GM12875 (cell line): Measurements from ENCODE around the gene MTA1.

Experiments used
- H3K4me3 ChIP-seq: one replicate; pipeline ENCODE4 v1.5.1; 2011; ENCODE audit warnings: low read depth, low read length, control low read depth
- TF ChIP-seq, protein P1 (sequence below): IDR thresholded peaks from 2 replicates; pipeline ENCODE4 v1.5.1; 2011; ENCODE audit warnings: low read depth, mild to moderate bottlenecking, control low read depth, inconsistent platforms, low read length, moderate library complexity, borderline replicate concordance; ENCODE audit not compliant: insufficient read depth

Gene MTA1

GRCh38 chr14:105467249-105467941 lies 47.8 kb downstream of the MTA1 start:
- H3K4me3 ChIP-seq, result no peak overlapping the region
- TF ChIP-seq, protein P1, sequence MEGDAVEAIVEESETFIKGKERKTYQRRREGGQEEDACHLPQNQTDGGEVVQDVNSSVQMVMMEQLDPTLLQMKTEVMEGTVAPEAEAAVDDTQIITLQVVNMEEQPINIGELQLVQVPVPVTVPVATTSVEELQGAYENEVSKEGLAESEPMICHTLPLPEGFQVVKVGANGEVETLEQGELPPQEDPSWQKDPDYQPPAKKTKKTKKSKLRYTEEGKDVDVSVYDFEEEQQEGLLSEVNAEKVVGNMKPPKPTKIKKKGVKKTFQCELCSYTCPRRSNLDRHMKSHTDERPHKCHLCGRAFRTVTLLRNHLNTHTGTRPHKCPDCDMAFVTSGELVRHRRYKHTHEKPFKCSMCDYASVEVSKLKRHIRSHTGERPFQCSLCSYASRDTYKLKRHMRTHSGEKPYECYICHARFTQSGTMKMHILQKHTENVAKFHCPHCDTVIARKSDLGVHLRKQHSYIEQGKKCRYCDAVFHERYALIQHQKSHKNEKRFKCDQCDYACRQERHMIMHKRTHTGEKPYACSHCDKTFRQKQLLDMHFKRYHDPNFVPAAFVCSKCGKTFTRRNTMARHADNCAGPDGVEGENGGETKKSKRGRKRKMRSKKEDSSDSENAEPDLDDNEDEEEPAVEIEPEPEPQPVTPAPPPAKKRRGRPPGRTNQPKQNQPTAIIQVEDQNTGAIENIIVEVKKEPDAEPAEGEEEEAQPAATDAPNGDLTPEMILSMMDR, result no peak

GRCh38 chr14:105467942-105468471 lies 48.4 kb downstream of the MTA1 start:
- TF ChIP-seq, protein P1, result no peak
- no peak overlapping the region for H3K4me3 ChIP-seq

GRCh38 chr14:105468621-105469241 lies 49.1 kb downstream of the MTA1 start:
- TF ChIP-seq, protein P1, result no peak
- H3K4me3 ChIP-seq, result no peak overlapping the region

GRCh38 chr14:105469456-105470349 lies 50.1 kb downstream of the MTA1 start:
- TF ChIP-seq, protein P1, result no peak

DNA sequence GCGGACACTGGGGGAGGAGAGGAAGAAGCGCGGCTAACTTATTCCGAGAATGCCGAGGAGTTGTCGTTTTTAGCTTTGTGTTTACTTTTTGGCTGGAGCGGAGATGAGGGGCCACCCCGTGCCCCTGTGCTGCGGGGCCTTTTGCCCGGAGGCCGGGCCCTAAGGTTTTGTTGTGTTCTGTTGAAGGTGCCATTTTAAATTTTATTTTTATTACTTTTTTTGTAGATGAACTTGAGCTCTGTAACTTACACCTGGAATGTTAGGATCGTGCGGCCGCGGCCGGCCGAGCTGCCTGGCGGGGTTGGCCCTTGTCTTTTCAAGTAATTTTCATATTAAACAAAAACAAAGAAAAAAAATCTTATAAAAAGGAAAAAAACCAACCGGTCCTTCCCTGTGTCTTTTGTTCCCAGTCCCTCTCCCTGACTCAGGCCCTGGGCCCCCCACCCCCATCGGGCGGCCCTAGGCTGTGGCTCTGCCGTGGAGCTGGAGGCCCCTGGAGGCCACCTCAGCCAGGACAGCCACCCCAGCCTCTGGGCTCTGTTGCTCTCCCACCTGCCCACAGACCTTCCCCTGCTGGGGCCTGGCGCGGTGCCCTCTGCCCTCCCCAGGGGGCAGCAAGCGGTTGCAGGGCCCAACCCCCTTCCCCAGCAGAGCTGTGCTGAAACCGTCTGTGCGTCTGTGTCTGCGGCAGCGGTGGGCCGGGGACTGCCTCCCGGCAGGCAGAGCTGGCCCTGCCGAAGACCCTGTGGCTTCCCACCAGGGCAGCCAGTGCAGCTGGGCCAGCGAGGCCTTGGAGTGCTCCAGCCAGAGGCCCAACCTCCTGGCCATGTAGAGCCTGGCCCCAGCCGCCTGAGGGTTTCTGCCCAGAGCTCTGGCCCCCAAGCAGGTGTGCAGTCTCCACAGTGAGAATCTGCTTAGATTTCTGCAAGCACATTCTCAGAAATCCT lies 51.0 kb downstream of the MTA1 start:
- TF ChIP-seq, protein P1, result no peak
- no peak overlapping the region for H3K4me3 ChIP-seq

More at GRCh38 chr14:105469456-105470349, 50.1 kb downstream of the MTA1 start:
- no peak overlapping the region for H3K4me3 ChIP-seq

GRCh38 chr14:105471297-105471821 lies 51.7 kb downstream of the MTA1 start:
- TF ChIP-seq, protein P1, result 0 out of 2 replicates have a peak, but pooled peaks have one; percentile 18
- no peak overlapping the region for H3K4me3 ChIP-seq
